GM03348 (cell line): ENCODE measurements around the gene IQSEC1.
A peak's percentile ranks its signal among the peaks of the same experiment; 100 is the strongest.

Experiments used
- DNase-seq: peaks from one replicate; pipeline ENCODE4 v3.0.0; 2012; ENCODE audit warnings: low spot score

Gene IQSEC1

GRCh38 chr3:12954180-12954579 lies 119.0 kb downstream of the IQSEC1 start:
- no peak for DNase-seq

DNA sequence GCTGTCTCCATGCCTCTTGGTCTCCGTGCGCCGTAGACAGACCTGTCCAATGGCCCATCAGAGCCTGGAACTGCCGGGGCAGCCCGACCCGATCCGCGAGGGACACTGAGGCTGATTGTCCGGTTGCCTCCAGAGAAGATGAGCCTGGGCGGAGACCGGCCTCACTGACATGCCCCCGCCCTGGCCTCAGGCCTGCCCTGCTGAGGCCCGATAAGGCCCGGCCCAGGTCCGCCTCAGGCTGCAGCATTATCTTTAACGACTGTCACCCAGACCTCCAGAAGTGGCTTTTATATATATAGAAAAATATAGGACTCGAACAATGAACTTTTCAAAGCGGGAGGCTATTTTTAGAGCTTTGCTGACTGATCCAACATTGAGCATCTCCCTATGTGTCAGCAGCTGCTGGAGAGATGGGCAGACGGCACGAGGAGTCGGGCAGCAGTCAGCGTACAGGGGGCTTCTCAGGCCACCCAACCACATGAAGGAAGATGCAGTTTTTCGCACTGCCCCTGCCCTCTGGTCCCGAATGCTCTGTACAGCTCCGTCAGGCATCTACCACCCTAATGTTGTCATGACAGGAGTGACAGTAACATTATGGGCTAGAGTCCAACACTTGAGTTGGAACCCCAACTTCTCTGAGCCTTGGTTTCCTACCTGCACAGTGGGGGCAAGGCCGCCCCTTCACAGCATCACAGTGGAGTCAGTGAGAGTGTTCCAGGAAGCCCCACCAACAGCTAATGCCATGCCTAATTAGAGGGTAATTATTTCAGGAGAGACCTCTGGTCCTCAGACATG lies 119.8 kb downstream of the IQSEC1 start:
- no peak for DNase-seq

DNA sequence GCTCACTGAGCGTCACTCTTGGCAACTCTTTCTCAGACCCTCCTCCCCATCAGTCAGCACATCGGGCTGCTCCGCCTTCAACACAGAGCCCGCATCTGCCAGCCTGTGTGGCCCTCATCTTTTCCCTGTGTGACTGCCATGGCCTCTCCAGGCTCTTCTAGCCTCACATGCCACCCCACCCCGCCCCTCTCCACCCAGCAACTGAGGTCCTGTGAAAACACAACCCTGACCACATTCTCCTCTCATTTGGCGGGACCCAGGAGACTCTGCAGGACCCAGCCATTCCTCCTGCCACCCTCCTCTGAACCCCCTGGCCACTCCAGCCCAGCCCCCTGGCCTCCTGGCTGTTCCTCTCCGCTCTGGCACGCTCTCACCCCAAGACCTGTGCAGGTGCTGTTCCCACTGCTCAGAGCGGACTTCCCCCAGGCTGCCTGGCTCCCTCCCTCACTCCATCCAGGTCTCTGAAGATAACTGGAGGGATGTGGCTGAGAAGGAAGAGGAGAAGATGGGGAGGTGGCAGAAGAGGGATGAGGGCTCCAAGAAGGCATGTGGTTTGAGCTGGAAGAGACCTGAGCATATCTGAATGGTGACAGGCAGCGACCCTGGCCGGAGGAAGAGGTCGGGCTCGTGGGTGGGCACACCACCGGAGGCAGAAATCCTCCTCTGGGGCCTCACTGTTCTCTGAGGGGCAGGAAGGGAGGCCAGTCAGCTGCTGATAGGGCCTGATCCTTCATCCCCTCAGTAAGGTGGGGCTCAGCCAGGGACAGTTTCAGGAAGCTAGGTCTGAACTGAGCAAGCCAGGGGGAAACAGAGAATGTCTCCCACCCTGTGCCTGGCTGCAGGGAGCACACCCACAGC lies 120.7 kb downstream of the IQSEC1 start:
- DNase-seq = no peak

- DNase-seq = peak; percentile 66
Observed at GRCh38 chr3:12948891-12949711, 124.1 kb downstream of the IQSEC1 start.

GRCh38 chr3:12948371-12948770 lies 124.9 kb downstream of the IQSEC1 start:
- DNase-seq = peak; percentile 76

DNA sequence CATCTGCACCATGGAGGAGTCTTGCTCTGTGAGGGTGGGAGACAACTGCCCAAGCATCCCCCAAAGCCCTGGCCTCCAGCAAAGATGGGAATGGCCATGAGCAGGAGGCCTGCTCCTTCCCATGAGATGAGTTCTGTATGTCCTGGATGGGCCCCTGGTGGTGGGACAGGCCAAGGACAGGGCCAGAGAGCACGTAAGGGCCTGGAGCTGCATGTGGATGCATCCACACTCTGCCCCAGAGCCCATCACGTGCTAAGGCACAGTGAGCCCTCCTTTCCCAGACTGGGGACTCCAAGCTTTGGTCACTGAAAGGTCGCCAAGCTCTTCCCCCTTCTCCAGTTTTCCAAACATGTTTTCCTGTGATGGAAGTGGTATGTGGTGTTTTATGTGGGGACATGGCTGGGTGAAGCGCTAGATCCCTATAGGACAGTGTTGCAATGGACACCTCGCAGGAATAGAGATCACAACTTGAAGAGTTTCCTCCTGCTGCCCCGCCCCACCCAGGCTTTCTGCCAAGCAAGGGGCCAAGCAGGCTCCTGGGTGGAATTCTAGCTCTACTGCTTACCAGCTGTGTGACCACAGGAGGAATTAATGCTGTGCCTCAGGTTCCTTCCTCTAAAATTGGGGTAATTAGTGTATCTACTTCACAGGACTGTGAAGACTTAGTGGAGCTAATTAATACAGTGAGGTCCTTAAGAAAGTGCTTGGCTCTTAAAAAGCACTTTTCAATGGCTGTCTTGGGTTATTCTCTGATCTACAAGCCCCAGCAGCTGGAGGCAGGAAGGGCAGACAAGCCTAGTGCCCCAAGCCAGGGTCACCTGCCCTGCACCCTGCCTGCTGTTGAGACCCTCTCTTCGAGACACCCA lies 125.5 kb downstream of the IQSEC1 start:
- DNase-seq = peak; percentile 87

GRCh38 chr3:12946649-12947316 lies 126.4 kb downstream of the IQSEC1 start:
- DNase-seq = no peak

GRCh38 chr3:12946251-12946648 lies 127.0 kb downstream of the IQSEC1 start:
- no peak for DNase-seq

DNA sequence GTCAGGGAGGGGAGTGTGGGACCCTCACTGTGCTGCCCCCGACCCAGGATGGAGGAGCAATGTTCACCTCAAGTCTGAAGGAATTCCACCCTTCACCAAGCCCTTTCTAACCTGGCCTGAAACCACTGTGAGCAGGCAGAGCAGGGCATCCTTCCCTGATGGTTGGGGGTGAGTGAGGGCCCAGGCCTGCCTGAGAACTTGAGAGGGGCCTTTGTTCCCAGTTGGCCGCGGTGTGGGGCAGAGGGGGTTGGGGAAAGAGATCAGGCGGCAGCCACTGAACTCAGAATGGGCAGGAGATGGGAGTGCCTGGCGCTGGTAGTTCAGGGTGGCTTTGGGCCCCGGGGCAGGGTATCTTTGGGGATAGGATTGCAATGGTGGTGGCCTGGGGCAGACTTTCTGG lies 128.4 kb downstream of the IQSEC1 start:
- DNase-seq = no peak

DNA sequence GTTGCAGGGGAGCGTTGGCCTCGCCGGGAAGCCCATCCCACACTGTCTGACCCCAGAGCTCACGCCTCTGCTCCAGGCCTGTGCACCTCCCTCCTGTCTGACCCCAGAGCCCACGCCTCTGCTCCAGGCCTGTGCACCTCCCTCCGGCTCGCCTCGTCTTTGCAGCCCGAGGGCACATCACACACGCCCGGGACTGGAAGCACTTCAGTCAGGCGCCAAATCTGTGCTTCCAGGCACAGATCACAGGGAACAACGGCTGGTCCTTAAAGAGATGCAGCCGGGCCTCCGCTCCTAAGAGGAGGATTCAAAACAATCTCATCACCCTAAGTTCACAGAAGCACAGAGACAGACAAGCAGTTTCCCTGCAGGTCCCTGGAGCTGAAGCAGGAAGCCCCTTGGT lies 128.8 kb downstream of the IQSEC1 start:
- no peak for DNase-seq

DNA sequence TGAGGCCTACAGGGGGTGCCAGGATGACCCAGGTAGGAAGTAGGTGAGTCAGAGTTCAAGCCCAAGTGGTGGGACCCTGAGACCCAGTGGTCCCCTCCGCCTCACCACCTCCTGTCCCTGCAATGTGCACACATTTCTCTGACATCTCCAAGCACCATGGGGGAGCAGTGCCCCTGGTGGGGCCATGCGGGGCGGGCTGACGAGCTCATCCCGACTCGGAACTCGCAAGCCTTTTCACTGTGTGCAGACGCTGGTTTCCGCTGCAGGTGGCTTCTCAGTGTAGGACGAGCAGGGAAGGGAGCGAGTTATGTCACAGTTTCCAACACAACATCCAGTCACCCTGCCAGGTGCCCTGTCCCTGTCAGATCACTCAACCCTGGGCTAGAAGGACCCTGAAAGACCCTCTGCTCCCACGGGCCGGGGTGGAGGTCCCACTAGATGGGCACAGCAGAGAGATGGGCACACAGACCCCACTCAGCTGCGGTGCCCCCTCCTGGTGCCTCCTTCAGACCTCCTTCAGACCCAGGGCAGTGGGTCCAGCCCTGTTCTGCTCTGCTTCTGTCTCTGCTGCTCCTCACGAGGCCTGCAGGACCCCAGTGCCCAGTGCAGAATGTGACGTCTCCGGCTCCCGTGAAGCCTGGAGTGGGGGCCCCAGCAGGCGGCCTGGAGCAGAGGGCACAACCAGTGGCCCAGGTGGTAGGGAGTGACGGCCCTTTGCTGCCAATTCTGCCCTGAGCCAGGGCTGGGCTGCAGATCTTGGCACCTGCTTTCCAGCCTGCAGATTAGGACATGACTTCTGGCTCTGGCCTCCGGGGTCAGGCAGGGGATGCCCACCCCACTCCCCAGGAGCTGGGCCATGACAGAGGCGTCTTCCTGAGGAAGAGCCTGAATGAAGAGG lies 129.9 kb downstream of the IQSEC1 start:
- no peak for DNase-seq

- DNase-seq = no peak
Observed at GRCh38 chr3:12941495-12942023, 131.7 kb downstream of the IQSEC1 start.

- no peak for DNase-seq
Observed at GRCh38 chr3:12940854-12941253, 132.4 kb downstream of the IQSEC1 start.

DNA sequence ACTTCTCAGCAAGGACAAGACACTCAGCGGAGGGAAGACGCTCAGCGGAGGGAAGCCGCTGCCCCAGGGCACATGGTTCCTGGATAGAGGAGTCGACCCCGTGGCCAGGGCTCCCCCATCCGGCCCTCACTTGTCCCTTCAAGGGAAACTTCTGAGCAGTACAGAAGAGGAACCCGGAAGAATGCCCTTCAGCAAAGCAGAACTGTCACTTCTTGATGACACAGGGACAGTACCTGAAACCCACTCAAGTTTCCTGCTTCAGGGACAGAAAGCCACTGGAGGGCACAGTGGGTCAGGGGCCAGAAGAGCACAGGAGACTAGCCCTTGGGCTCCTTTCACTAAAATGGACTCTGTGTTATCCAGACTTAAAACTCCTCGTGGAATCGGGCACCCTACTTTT lies 134.1 kb downstream of the IQSEC1 start:
- no peak for DNase-seq

GRCh38 chr3:12938258-12938711 lies 134.9 kb downstream of the IQSEC1 start:
- DNase-seq = peak; percentile 66

- DNase-seq = no peak
Observed at GRCh38 chr3:12935861-12936830, 137.1 kb downstream of the IQSEC1 start.

- DNase-seq = no peak
Observed at GRCh38 chr3:12935023-12935860, 138.0 kb downstream of the IQSEC1 start.
